ENCODE measurements around the gene SOAT2. TPM values are rescaled to one million over a fixed set of nuclear protein-coding genes. Genes with fewer than 3 reads are reported as not detected.

SOAT2 gene
- total RNA-seq, 1 experiment from 2014 or later: not detected

- no peak overlapping the region for H3K4me3 Mint-ChIP-seq (ENCODE audit: low read depth, unreplicated experiment)
- H3K27me3 Mint-ChIP-seq (ENCODE audit: unreplicated experiment): peaks cover 9% of the 10 kb centered on the region
- H3K36me3 Mint-ChIP-seq (ENCODE audit: insufficient read depth, unreplicated experiment): no peaks in the 10 kb centered on the region
- DNase-seq: no peak
- no peaks in the 10 kb centered on the region for H3K4me1 Mint-ChIP-seq (ENCODE audit: low read depth, unreplicated experiment)
- CTCF ChIA-PET: no interaction called here
- intact Hi-C loops (cut with micrococcal nuclease; ENCODE audit: unreplicated experiment): no loop called here
- no peaks in the 10 kb centered on the region for H3K9me3 Mint-ChIP-seq (ENCODE audit: low read depth, unreplicated experiment)
- no peak overlapping the region for H3K27ac Mint-ChIP-seq (ENCODE audit: unreplicated experiment)
- no TSS peak for BruUV-seq (replicated peaks)
- TF ChIP-seq CTCF (IDR thresholded peaks at IDR 0.05; ENCODE audit: unreplicated experiment): no peak
Measured at GRCh38 chr12:53113951-53114350, 10.7 kb downstream of the SOAT2 start.

- no peaks in the 10 kb centered on the region for H3K4me1 Mint-ChIP-seq (ENCODE audit: low read depth, unreplicated experiment)
- H3K27ac Mint-ChIP-seq (ENCODE audit: unreplicated experiment): no peak overlapping the region
- no peak for TF ChIP-seq CTCF (IDR thresholded peaks at IDR 0.05; ENCODE audit: unreplicated experiment)
- no peak for DNase-seq
- H3K27me3 Mint-ChIP-seq (ENCODE audit: unreplicated experiment): peaks cover 19% of the 10 kb centered on the region
- no peak overlapping the region for H3K4me3 Mint-ChIP-seq (ENCODE audit: low read depth, unreplicated experiment)
- no peaks in the 10 kb centered on the region for H3K36me3 Mint-ChIP-seq (ENCODE audit: insufficient read depth, unreplicated experiment)
- CTCF ChIA-PET: no interaction called here
- no peaks in the 10 kb centered on the region for H3K9me3 Mint-ChIP-seq (ENCODE audit: low read depth, unreplicated experiment)
- intact Hi-C loops (cut with micrococcal nuclease; ENCODE audit: unreplicated experiment): no loop called here
- BruUV-seq (replicated peaks): no TSS peak
Measured at GRCh38 chr12:53115112-53115890, 12.0 kb downstream of the SOAT2 start.

GRCh38 chr12:53115891-53116648 is 12.8 kb downstream of the SOAT2 start:
- intact Hi-C loops (cut with micrococcal nuclease; ENCODE audit: unreplicated experiment): no loop called here
- Mint-ChIP-seq H3K36me3 (ENCODE audit: insufficient read depth, unreplicated experiment) (no peaks in the 10 kb centered on the region), H3K4me3 (ENCODE audit: low read depth, unreplicated experiment) (no peak overlapping the region), H3K4me1 (ENCODE audit: low read depth, unreplicated experiment) (no peaks in the 10 kb centered on the region), H3K27ac (ENCODE audit: unreplicated experiment) (no peak overlapping the region), H3K9me3 (ENCODE audit: low read depth, unreplicated experiment) (no peaks in the 10 kb centered on the region), H3K27me3 (ENCODE audit: unreplicated experiment) (peaks cover 19% of the 10 kb centered on the region)
- CTCF ChIA-PET: interaction anchor here (0.6 kb wide), 1 partner anchor 489 kb away, joined by 5 read pairs; no protein-coding TSS in a partner anchor
- no peak for TF ChIP-seq CTCF (IDR thresholded peaks at IDR 0.05; ENCODE audit: unreplicated experiment)
- DNase-seq: no peak
- no TSS peak for BruUV-seq (replicated peaks)

- CTCF ChIA-PET: no interaction called here
- BruUV-seq (replicated peaks): no TSS peak
- no peaks in the 10 kb centered on the region for H3K9me3 Mint-ChIP-seq (ENCODE audit: low read depth, unreplicated experiment)
Measured at GRCh38 chr12:53118751-53119300, 15.5 kb downstream of the SOAT2 start.

More at GRCh38 chr12:53118751-53119300, 15.5 kb downstream of the SOAT2 start:
- no peaks in the 10 kb centered on the region for H3K4me1 Mint-ChIP-seq (ENCODE audit: low read depth, unreplicated experiment)
- H3K4me3 Mint-ChIP-seq (ENCODE audit: low read depth, unreplicated experiment): no peak overlapping the region
- no peak overlapping the region for H3K27ac Mint-ChIP-seq (ENCODE audit: unreplicated experiment)
- intact Hi-C loops (cut with micrococcal nuclease; ENCODE audit: unreplicated experiment): no loop called here
- DNase-seq: no peak
- H3K36me3 Mint-ChIP-seq (ENCODE audit: insufficient read depth, unreplicated experiment): no peaks in the 10 kb centered on the region
- H3K27me3 Mint-ChIP-seq (ENCODE audit: unreplicated experiment): peaks cover 19% of the 10 kb centered on the region
- no peak for TF ChIP-seq CTCF (IDR thresholded peaks at IDR 0.05; ENCODE audit: unreplicated experiment)

Measured in Calu3 (cell line).